Hepatocyte (in vitro differentiated cells): ENCODE measurements around the gene KRTAP5-1. TPM values are rescaled to one million over a fixed set of nuclear protein-coding genes. Genes with fewer than 3 reads are reported as not detected.
"Not testable (repeated sequence)": the region's sequence is repeated elsewhere in the genome, so short reads cannot be mapped to it uniquely, and the experiment has no call there.

ENCODE experiments used
- DNase-seq: peaks from one replicate; pipeline ENCODE4 v3.0.0-alpha.2; 2016; ENCODE audit warnings: low spot score
- H2AFZ ChIP-seq: fragments of 200-600 bp; sonication (generic); 2 replicates; pipeline ENCODE4 v1.6.0; 2016; ENCODE audit warnings: antibody characterized with exemption, mild to moderate bottlenecking
- H3K27ac ChIP-seq: fragments of 200-600 bp; sonication (generic); 2 replicates; pipeline ENCODE4 v1.5.1; 2016; ENCODE audit warnings: mild to moderate bottlenecking
- H3K27me3 ChIP-seq: fragments of 200-600 bp; sonication (generic); 2 replicates; pipeline ENCODE4 v1.6.1; 2016
- H3K36me3 ChIP-seq: fragments of 200-600 bp; sonication (generic); replicated peaks from 2 replicates; pipeline ENCODE4 v1.5.1; 2016; ENCODE audit warnings: low read depth; ENCODE audit not compliant: insufficient read depth
- H3K4me1 ChIP-seq: fragments of 200-600 bp; sonication (generic); 2 replicates; pipeline ENCODE4 v1.5.1; 2016; ENCODE audit warnings: mild to moderate bottlenecking, moderate library complexity; ENCODE audit not compliant: insufficient read depth
- H3K4me2 ChIP-seq: fragments of 200-600 bp; sonication (generic); 2 replicates; pipeline ENCODE4 v1.6.0; 2016
- H3K4me3 ChIP-seq: fragments of 200-600 bp; sonication (generic); 2 replicates; pipeline ENCODE4 v1.5.1; 2016; ENCODE audit warnings: mild to moderate bottlenecking
- H3K79me2 ChIP-seq: fragments of 200-600 bp; sonication (generic); 2 replicates; pipeline ENCODE4 v1.6.0; 2017; ENCODE audit warnings: mild to moderate bottlenecking
- H3K9me2 ChIP-seq: fragments of 200-600 bp; sonication (generic); replicated peaks from 2 replicates; pipeline ENCODE4 v1.6.0; 2017; ENCODE audit warnings: mild to moderate bottlenecking; ENCODE audit not compliant: insufficient read depth
- H3K9me3 ChIP-seq: fragments of 200-600 bp; sonication (generic); 2 replicates; pipeline ENCODE4 v1.5.1; 2016; ENCODE audit warnings: low read depth, mild to moderate bottlenecking
- H4K20me1 ChIP-seq: fragments of 200-600 bp; sonication (generic); 2 replicates; pipeline ENCODE4 v1.6.0; 2016; ENCODE audit warnings: mild to moderate bottlenecking; ENCODE audit not compliant: insufficient read depth, poor library complexity, severe bottlenecking
- CTCF ChIP-seq: fragments of 200-600 bp; sonication (generic); IDR thresholded peaks from 2 replicates; pipeline ENCODE4 v1.5.1; 2016; ENCODE audit warnings: antibody characterized with exemption, mild to moderate bottlenecking; ENCODE audit not compliant: poor library complexity
- EZH2 ChIP-seq: fragments of 200-600 bp; sonication (generic); IDR thresholded peaks from 2 replicates; pipeline ENCODE4 v1.6.1; 2016; ENCODE audit warnings: antibody characterized with exemption, mild to moderate bottlenecking, borderline replicate concordance
- EZH2phosphoT487 ChIP-seq: fragments of 200-600 bp; sonication (generic); IDR thresholded peaks from one replicate; pipeline ENCODE4 v1.6.1; 2018; ENCODE audit warnings: antibody characterized with exemption, mild to moderate bottlenecking, low read depth, moderate library complexity; ENCODE audit not compliant: unreplicated experiment, severe bottlenecking
- WGBS: methylation state at CpG from one replicate; pipeline ENCODE4 v1.1.6; 2016; ENCODE audit warnings: low lambda C conversion rate; ENCODE audit errors: missing lambda C conversion rate; 5-methylcytosine and 5-hydroxymethylcytosine counted together
- polyA plus RNA-seq: library from polyadenylated mRNA; unstranded; fragments of >200 nt; fragmentation: Nextera tagmentation; extraction: Ambion mirVana; gene quantifications from 2 replicates; pipeline ENCODE4 v1.2.1, GENCODE V29; 2016
- total RNA-seq: library from RNA; depleted of rRNA; stranded (reverse); fragments of >200 nt; gene quantifications from 2 replicates; pipeline ENCODE4 v1.2.3, GENCODE V29; 2014

Gene KRTAP5-1
- total and polyA plus RNA-seq, 2 experiments from 2014 or later, result not detected

DNA sequence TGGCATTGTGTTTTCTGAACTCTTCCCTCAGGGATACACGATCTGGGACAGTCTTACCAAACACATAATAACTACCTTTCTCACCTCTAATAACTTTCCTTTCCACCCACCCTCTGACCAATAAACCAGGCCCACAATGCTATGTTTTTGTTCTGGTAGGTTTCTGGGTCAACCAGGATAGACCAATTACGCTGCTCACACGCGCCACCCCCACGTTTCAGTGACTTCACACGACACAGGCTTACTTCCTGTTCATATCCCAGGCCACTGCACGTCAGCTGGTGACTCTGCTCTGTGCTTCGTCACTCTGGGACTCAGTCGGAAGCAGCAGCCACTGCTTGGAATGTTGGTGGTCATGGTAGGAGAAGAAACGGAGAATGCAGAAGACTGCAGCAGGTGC lies 34.4 kb upstream of the KRTAP5-1 start:
- no peak overlapping the region for H3K4me2 ChIP-seq
- TF ChIP-seq CTCF (no peak), EZH2 (no peak), EZH2phosphoT487 (no peak)
- H3K4me1 ChIP-seq, result no peaks in the 10 kb centered on the region
- peaks cover 3% of the 10 kb centered on the region for H3K27me3 ChIP-seq
- no peaks in the 10 kb centered on the region for H3K79me2 ChIP-seq
- WGBS, result 60% methylated on average over 10 of the region's 10 CpGs
- no peaks in the 10 kb centered on the region for H3K36me3 ChIP-seq
- DNase-seq, result no peak
- no peak overlapping the region for H3K27ac ChIP-seq
- no peak overlapping the region for H3K4me3 ChIP-seq
- no peaks in the 10 kb centered on the region for H4K20me1 ChIP-seq
- no peaks in the 10 kb centered on the region for H3K9me3 ChIP-seq
- H3K9me2 ChIP-seq, result no peaks in the 10 kb centered on the region
- H2AFZ ChIP-seq, result no peak overlapping the region

DNA sequence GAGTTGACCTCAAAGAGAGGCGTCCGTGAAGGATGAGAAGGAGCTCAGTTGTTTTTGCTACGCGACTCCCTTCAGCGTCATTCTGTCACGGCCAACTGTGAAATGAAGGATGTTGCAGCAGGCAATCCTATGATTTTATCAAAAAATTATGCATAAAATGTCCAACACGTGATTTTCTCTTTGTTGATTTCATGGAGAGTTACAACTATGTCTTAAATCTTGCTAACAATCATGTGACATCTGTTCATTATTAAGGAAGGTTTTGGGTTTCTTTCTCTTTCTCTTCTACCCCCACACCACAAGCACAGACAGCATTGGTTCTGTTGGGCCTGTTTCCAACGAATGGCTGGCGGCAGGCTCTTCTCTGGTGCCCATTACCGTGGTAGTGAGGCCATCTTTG lies 33.1 kb upstream of the KRTAP5-1 start:
- Histone ChIP-seq H3K27me3 (peaks cover 3% of the 10 kb centered on the region), H3K4me1 (no peaks in the 10 kb centered on the region), H3K27ac (no peak overlapping the region), H3K36me3 (no peaks in the 10 kb centered on the region), H3K4me2 (no peak overlapping the region), H3K9me3 (no peaks in the 10 kb centered on the region), H3K79me2 (no peaks in the 10 kb centered on the region), H4K20me1 (no peaks in the 10 kb centered on the region), H2AFZ (no peak overlapping the region), H3K9me2 (no peaks in the 10 kb centered on the region), H3K4me3 (no peak overlapping the region)
- no peak for DNase-seq
- WGBS, result 87% methylated on average over 10 of the region's 10 CpGs
- TF ChIP-seq EZH2phosphoT487 (no peak), EZH2 (no peak)

DNA sequence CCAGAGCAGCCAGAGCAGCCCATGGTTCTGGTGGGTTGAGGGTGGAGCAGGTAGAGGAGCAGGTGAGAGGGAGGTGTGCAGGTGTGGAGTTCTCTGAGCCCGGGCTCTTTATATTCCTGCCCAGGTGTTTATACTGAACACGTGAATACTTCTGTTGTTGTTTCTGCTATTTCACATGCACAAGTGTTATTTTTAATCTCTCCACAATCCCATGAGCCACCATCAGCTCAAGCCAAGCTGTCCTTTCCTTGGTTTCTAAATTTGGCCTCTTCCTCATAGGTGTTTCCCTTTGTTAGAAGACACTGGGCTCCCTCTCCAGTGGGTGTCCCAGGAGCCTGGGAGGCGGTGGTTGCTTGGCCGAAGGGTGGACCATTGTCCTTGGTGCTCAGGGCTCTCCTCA lies 23.3 kb upstream of the KRTAP5-1 start, which contains the start of gene KRTAP5-3:
KRTAP5-3 (minus strand) TSS at position 101 of the 400 bp plus-strand sequence; CDS start at position 23, 78 bp downstream.
- 78% methylated on average over 4 of the region's 4 CpGs for WGBS
- H3K9me3 ChIP-seq, result no peaks in the 10 kb centered on the region
- H3K4me3 ChIP-seq, result no peak within 1 kb of the TSS
- TF ChIP-seq EZH2 (no peak), EZH2phosphoT487 (no peak), CTCF (no peak)
- DNase-seq, result no peak
- no peaks in the 10 kb centered on the region for H3K4me1 ChIP-seq
- H3K4me2 ChIP-seq, result no peak within 1 kb of the TSS
- H3K36me3 ChIP-seq, result no peaks in the 10 kb centered on the region
- no peaks in the 10 kb centered on the region for H3K9me2 ChIP-seq
- no peaks in the 10 kb centered on the region for H4K20me1 ChIP-seq
- no peak within 1 kb of the TSS for H3K27ac ChIP-seq
- no peaks in the 10 kb centered on the region for H3K79me2 ChIP-seq
- H2AFZ ChIP-seq, result no peak within 1 kb of the TSS
- H3K27me3 ChIP-seq, result peaks cover 4% of the 10 kb centered on the region

- DNase-seq, H2AFZ ChIP-seq, H3K4me2 ChIP-seq, H3K27me3 ChIP-seq, H3K9me3 ChIP-seq, H3K27ac ChIP-seq, H4K20me1 ChIP-seq, H3K36me3 ChIP-seq, H3K9me2 ChIP-seq, H3K4me3 ChIP-seq, H3K4me1 ChIP-seq, H3K79me2 ChIP-seq: not testable (repeated sequence)
- 69% methylated on average over 5 of the region's 5 CpGs for WGBS
Measured at GRCh38 chr11:1607901-1608300, 22.8 kb upstream of the KRTAP5-1 start.

- not testable (repeated sequence) for H4K20me1 ChIP-seq, H3K27me3 ChIP-seq, H3K27ac ChIP-seq, H3K4me1 ChIP-seq, H3K36me3 ChIP-seq, H3K9me2 ChIP-seq, H2AFZ ChIP-seq, H3K9me3 ChIP-seq, H3K4me2 ChIP-seq, DNase-seq, H3K79me2 ChIP-seq, H3K4me3 ChIP-seq
- WGBS, result 44% methylated on average over 18 of the region's 18 CpGs
Measured at GRCh38 chr11:1607156-1607845, 22.2 kb upstream of the KRTAP5-1 start.

GRCh38 chr11:1605923-1606322 lies 20.8 kb upstream of the KRTAP5-1 start:
- not testable (repeated sequence) for H3K4me3 ChIP-seq, H2AFZ ChIP-seq, H3K79me2 ChIP-seq, H3K4me2 ChIP-seq, H3K9me2 ChIP-seq, H4K20me1 ChIP-seq, DNase-seq, H3K27me3 ChIP-seq, H3K4me1 ChIP-seq, H3K9me3 ChIP-seq, H3K27ac ChIP-seq, H3K36me3 ChIP-seq
- 93% methylated on average over 13 of the region's 13 CpGs for WGBS
